GM06990 (cell line): ENCODE measurements around the gene SPTLC3.

Experiments
- DNase-seq: peaks from one replicate; pipeline ENCODE4 v3.0.0-alpha.2; 2011; ENCODE audit not compliant: insufficient read length; ENCODE audit errors: extremely low read depth
- H3K27me3 ChIP-seq: replicated peaks from 2 replicates; pipeline ENCODE4 v1.6.0; 2011; ENCODE audit warnings: low read length; ENCODE audit not compliant: control insufficient read depth, insufficient read depth
- H3K36me3 ChIP-seq: 2 replicates; pipeline ENCODE4 v1.5.1; 2011; ENCODE audit warnings: low read length; ENCODE audit not compliant: control insufficient read depth, insufficient read depth
- H3K4me3 ChIP-seq: replicated peaks from 2 replicates; pipeline ENCODE4 v1.5.1; 2011; ENCODE audit warnings: low read depth, mild to moderate bottlenecking, control low read depth, low read length
- TF ChIP-seq, protein P1 (sequence below): IDR thresholded peaks from 2 replicates; pipeline ENCODE4 v1.5.1; 2011; ENCODE audit warnings: low read length, control low read depth, mild to moderate bottlenecking, inconsistent platforms; ENCODE audit not compliant: insufficient read depth, poor library complexity, severe bottlenecking

Gene SPTLC3

DNA sequence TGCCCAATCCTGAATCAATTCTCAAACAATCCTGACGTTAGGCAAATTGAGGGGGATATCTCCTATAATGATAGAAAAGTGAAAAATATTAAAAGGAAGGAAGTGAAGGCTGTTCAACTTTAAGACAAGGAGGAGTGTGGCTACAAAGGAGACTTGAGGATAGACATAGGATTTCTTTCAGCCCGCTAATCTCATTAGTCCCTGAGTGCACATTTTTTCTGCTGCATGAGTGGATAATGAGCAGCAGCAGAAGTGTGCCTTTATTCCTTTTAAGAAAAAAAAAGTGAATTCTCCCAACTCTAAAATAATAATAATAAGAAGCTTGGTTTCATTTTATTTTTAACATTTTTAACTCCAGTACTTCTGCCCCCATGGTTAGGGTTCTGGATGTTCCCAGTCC is 102.0 kb downstream of the SPTLC3 start:
- no peak for DNase-seq
- Histone ChIP-seq H3K4me3 (no peak overlapping the region), H3K27me3 (no peaks in the 10 kb centered on the region; the same call in 1 of the 2 replicates), H3K36me3 (no peaks in the 10 kb centered on the region)
- TF ChIP-seq, protein P1, sequence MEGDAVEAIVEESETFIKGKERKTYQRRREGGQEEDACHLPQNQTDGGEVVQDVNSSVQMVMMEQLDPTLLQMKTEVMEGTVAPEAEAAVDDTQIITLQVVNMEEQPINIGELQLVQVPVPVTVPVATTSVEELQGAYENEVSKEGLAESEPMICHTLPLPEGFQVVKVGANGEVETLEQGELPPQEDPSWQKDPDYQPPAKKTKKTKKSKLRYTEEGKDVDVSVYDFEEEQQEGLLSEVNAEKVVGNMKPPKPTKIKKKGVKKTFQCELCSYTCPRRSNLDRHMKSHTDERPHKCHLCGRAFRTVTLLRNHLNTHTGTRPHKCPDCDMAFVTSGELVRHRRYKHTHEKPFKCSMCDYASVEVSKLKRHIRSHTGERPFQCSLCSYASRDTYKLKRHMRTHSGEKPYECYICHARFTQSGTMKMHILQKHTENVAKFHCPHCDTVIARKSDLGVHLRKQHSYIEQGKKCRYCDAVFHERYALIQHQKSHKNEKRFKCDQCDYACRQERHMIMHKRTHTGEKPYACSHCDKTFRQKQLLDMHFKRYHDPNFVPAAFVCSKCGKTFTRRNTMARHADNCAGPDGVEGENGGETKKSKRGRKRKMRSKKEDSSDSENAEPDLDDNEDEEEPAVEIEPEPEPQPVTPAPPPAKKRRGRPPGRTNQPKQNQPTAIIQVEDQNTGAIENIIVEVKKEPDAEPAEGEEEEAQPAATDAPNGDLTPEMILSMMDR: no peak

DNA sequence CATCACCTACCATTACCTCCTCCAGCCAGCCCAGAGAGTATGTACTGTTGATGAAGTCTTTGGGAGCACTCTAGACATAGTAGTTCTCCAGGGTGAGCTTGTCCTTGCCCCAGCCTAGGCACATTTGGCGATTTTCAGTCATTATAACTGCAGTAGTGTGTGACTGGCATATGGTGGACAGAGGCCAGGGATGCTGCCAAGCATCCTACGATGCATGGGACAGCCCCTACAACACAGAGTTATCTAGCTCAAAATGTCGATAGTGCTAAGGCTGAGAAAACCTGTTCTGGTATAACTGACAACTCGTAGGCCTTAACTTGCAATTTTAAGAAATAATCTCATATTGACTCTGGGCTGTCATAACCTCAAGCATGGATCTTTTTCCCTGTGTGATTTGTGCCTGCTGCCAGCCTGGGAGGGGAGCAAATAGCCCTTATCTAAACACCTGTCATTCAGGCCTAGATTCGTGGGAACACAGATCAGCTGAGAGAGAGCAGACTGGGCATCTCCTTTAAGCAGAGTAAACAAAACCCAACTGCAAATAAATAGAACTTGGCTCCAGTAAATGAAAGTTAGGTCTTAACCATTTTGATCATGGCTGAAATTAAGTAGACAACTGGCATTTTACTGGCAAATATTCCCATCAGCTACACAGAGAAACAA is 102.6 kb downstream of the SPTLC3 start:
- H3K27me3 ChIP-seq: no peaks in the 10 kb centered on the region; the same call in 1 of the 2 replicates
- DNase-seq: no peak
- H3K36me3 ChIP-seq: no peaks in the 10 kb centered on the region
- H3K4me3 ChIP-seq: no peak overlapping the region
- TF ChIP-seq, protein P1: no peak

DNA sequence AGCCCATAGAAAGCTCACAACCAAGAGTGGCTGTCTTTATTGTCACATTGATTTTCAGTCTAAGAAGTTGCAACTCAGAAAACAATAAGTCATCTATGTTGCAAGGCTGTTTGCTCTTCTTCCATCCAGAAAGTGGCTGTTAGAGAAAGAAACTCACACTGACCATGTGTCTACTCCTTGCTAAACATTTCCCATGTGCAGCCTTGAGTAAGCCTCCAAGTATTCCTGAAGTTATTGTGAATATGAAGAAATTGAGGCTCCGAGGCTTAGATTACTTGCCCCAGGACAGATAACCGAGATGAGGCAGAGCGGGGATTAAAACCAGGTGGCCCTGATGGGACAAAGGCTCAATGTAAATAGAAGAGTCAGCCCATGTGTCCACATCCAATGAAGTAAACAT is 105.0 kb downstream of the SPTLC3 start:
- TF ChIP-seq, protein P1: no peak
- DNase-seq: no peak
- H3K27me3 ChIP-seq: no peaks in the 10 kb centered on the region; the same call in 1 of the 2 replicates
- no peak overlapping the region for H3K4me3 ChIP-seq
- H3K36me3 ChIP-seq: no peaks in the 10 kb centered on the region

DNA sequence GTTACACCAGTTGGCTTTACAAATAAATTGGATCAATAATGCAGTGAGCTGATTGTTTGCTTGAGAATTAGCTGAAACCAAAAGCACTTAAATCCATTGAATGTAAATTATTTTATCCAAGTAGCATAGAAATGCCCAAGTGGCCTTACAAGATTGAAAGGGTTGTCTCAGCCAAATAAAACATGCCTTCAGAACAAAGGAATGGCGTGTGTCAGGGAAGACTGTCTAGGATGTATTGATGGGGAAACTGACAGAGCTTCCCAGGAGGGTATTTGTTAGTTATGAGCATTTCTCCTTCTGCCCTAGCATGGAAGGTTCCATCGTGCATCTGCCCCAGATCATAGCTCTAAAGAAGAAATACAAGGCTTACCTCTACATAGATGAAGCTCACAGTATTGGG is 108.4 kb downstream of the SPTLC3 start:
- no peaks in the 10 kb centered on the region for H3K36me3 ChIP-seq
- TF ChIP-seq, protein P1: no peak
- no peak overlapping the region for H3K4me3 ChIP-seq
- H3K27me3 ChIP-seq: no peaks in the 10 kb centered on the region
- no peak for DNase-seq

DNA sequence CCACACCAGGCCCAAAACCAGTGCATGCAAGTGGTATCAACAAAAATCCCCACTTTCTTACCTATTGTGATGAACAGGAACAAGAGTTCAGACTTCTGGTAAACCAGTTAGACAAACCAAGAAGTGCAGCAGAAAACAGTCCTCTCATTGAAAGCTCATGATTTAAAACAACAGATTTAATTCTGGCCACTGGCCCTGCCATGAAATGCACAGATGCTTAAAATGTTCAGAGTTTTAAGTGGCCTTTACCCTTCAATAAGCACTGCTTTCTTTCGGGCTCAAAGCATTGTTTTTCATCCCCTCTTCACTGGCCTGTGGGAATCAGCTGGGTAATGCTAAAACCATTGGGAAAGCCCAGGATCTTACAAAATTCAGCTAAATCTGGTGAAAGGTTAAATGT is 109.9 kb downstream of the SPTLC3 start:
- no peak for DNase-seq

More for the DNA sequence above, 109.9 kb downstream of the SPTLC3 start:
- no peaks in the 10 kb centered on the region for H3K36me3 ChIP-seq
- H3K4me3 ChIP-seq: no peak overlapping the region
- no peaks in the 10 kb centered on the region for H3K27me3 ChIP-seq
- TF ChIP-seq, protein P1: no peak
